Panc1 (cell line): ENCODE data around the gene KIAA1755. TPM values are rescaled to one million over a fixed set of nuclear protein-coding genes. Genes with fewer than 3 reads are reported as not detected.

Experiments used
- ATAC-seq: fragments of 200-7000 bp; cut with Tn5 transposase; 2 replicates; pipeline ENCODE4 v1.9.1; 2020; ENCODE audit warnings: mild to moderate bottlenecking, moderate library complexity
- BruUV-seq: library from RNA; stranded (reverse); fragments of 400-500 nt; replicated peaks from 2 replicates; lab custom pipeline; 2021; lab: Mats Ljungman, UMichigan
- CTCF ChIA-PET: fragments of 300-600 bp; sonication (Branson Sonifier 250); formaldehyde crosslinking; loops from one replicate; lab custom pipeline; 2022; ENCODE audit warnings: antibody characterized with exemption; lab: Charles Lee
- POLR2A ChIA-PET: fragments of 300-600 bp; sonication (Branson Sonifier 250); formaldehyde crosslinking; loops from one replicate; lab custom pipeline; 2022; ENCODE audit warnings: antibody characterized with exemption; lab: Charles Lee
- DNase-seq: peaks from one replicate; pipeline ENCODE4 v3.0.0-alpha.2; 2010; ENCODE audit warnings: low read depth, low spot score
- H3K27ac ChIP-seq: 2 replicates; pipeline ENCODE4 v1.5.1; 2011; ENCODE audit warnings: mild to moderate bottlenecking, low read length, inconsistent platforms
- H3K27me3 ChIP-seq: fragments of 200-500 bp; sonication (Bioruptor generic); 2 replicates; pipeline ENCODE4 v1.6.0; 2014; ENCODE audit warnings: low read length, inconsistent platforms; ENCODE audit not compliant: control insufficient read depth, insufficient read depth
- H3K36me3 ChIP-seq: fragments of 200-500 bp; sonication (Bioruptor generic); 2 replicates; pipeline ENCODE4 v1.5.1; 2014; ENCODE audit warnings: inconsistent platforms, mild to moderate bottlenecking, low read length, moderate library complexity; ENCODE audit not compliant: control insufficient read depth, insufficient read depth
- H3K4me1 ChIP-seq: 2 replicates; pipeline ENCODE4 v1.5.1; 2011; ENCODE audit warnings: inconsistent platforms, mild to moderate bottlenecking, low read length, moderate library complexity; ENCODE audit not compliant: control insufficient read depth, insufficient read depth
- H3K4me3 ChIP-seq, 2 experiments: 2 replicates each; pipeline ENCODE4 v1.5.1; 2011 to 2012; ENCODE audit warnings: low read depth in 2 of 2, low read length in 2 of 2, mild to moderate bottlenecking in 2 of 2, inconsistent platforms in 1 of 2, moderate library complexity in 1 of 2
- H3K9me3 ChIP-seq: fragments of 200-500 bp; sonication (Bioruptor generic); 2 replicates; pipeline ENCODE4 v1.5.1; 2014; ENCODE audit warnings: low read depth, mild to moderate bottlenecking, inconsistent platforms, low read length, moderate library complexity; ENCODE audit not compliant: control insufficient read depth, insufficient read depth
- REST ChIP-seq, 2 experiments: IDR thresholded peaks; 2 replicates each; pipeline ENCODE4 v1.6.1; 2011 to 2012; ENCODE audit warnings: low read depth in 2 of 2, control low read depth in 1 of 2, low read length in 1 of 2, mild to moderate bottlenecking in 1 of 2, moderate library complexity in 1 of 2; ENCODE audit not compliant: insufficient read depth in 1 of 2
- SIN3A ChIP-seq: IDR thresholded peaks from 2 replicates; pipeline ENCODE4 v1.6.1; 2012; ENCODE audit warnings: low read depth, mild to moderate bottlenecking, low read length, moderate library complexity, borderline replicate concordance; ENCODE audit not compliant: insufficient read depth
- in situ Hi-C: cut with HindIII; loops from 2 replicates; pipeline ENCODE4 v1.10.0; 2016; ENCODE audit warnings: low sequenced_read_pairs, low pct_unique_long_range_greater_than_20kb
- intact Hi-C: fragments of 100-400 bp; cut with micrococcal nuclease; formaldehyde crosslinking; loops from one replicate; pipeline ENCODE4 v1.10.0; 2022; ENCODE audit not compliant: unreplicated experiment
- total RNA-seq: library from RNA; stranded (reverse); gene quantifications from one replicate; pipeline ENCODE4 v1.2.1, GENCODE V29; 2021; ENCODE audit not compliant: unreplicated experiment

KIAA1755 gene
- total RNA-seq, 1 experiment from 2014 or later: 0.08 TPM

GRCh38 chr20:38161412-38161774 lies 99.1 kb downstream of the KIAA1755 start:
- Histone ChIP-seq H3K4me1 (peaks cover 6% of the 10 kb centered on the region), H3K27me3 (no peaks in the 10 kb centered on the region), H3K36me3 (no peaks in the 10 kb centered on the region), H3K4me3 (no peak overlapping the region), H3K9me3 (no peaks in the 10 kb centered on the region), H3K27ac (no peak overlapping the region)
- ChIA-PET POLR2A (no interaction called here), CTCF (interaction anchor here (0.6 kb wide), 1 partner anchor 58 kb away, joined by 5 read pairs; no protein-coding TSS in a partner anchor)
- TF ChIP-seq SIN3A: no peak
- no peak for TF ChIP-seq REST (IDR thresholded peaks at IDR 0.05; ENCODE audit: insufficient read depth in 1 of 2, low read depth in 2 of 2, low read length in 1 of 2)
- in situ Hi-C loops: no loop called here
- intact Hi-C loops: no loop called here
- ATAC-seq: no peak
- DNase-seq: no peak
- no TSS peak for BruUV-seq

Other genes with a start within 250 kb of the KIAA1755 start
- gene TTI1, start 227.3 kb downstream of the KIAA1755 start, total RNA-seq: 26.6 TPM
- 33.6 TPM for gene RPRD1B, start 227.0 kb downstream of the KIAA1755 start, total RNA-seq
- gene TGM2, start 95.5 kb downstream of the KIAA1755 start, total RNA-seq: 113 TPM
- not detected for gene BPI, start 43.4 kb upstream of the KIAA1755 start, total RNA-seq
- gene LBP, start 85.7 kb upstream of the KIAA1755 start, total RNA-seq: 0.15 TPM
- 60.1 TPM for gene SNHG17, start 174.6 kb upstream of the KIAA1755 start, total RNA-seq
- gene RALGAPB, start 212.1 kb upstream of the KIAA1755 start, total RNA-seq: 33.1 TPM